NCI-H2081 (cell line): Measurements from ENCODE around the gene CAPN10.

ENCODE experiments used
- DNase-seq, 2 experiments: peaks; one replicate each; lab custom pipeline; 2025; lab: John Stamatoyannopoulos, UW

Gene CAPN10

GRCh38 chr2:240637116-240637900 is 50.8 kb downstream of the CAPN10 start:
- no peak for DNase-seq

- no peak for DNase-seq
Measured at GRCh38 chr2:240637901-240638345, 51.4 kb downstream of the CAPN10 start.

GRCh38 chr2:240638512-240639160 is 52.1 kb downstream of the CAPN10 start:
- DNase-seq, result no peak

GRCh38 chr2:240639566-240639965 is 53.0 kb downstream of the CAPN10 start:
- no peak for DNase-seq

GRCh38 chr2:240640939-240641338 is 54.4 kb downstream of the CAPN10 start:
- no peak for DNase-seq

- no peak for DNase-seq
Measured at GRCh38 chr2:240642061-240642805, 55.7 kb downstream of the CAPN10 start.

GRCh38 chr2:240642806-240643092 is 56.2 kb downstream of the CAPN10 start:
- DNase-seq, result no peak

GRCh38 chr2:240643093-240643810 is 56.7 kb downstream of the CAPN10 start:
- no peak for DNase-seq

GRCh38 chr2:240643811-240644150 is 57.2 kb downstream of the CAPN10 start:
- DNase-seq, result no peak

- DNase-seq, result no peak
Measured at GRCh38 chr2:240644171-240644651, 57.7 kb downstream of the CAPN10 start.

- DNase-seq, result no peak
Measured at GRCh38 chr2:240644859-240645301, 58.3 kb downstream of the CAPN10 start.

GRCh38 chr2:240645346-240645745 is 58.8 kb downstream of the CAPN10 start:
- no peak for DNase-seq

GRCh38 chr2:240645801-240646175 is 59.3 kb downstream of the CAPN10 start:
- no peak for DNase-seq

GRCh38 chr2:240646176-240646899 is 59.8 kb downstream of the CAPN10 start:
- DNase-seq, result no peak

- no peak for DNase-seq
Measured at GRCh38 chr2:240646900-240647502, 60.5 kb downstream of the CAPN10 start.

- DNase-seq, result no peak
Measured at GRCh38 chr2:240647503-240648154, 61.1 kb downstream of the CAPN10 start.

GRCh38 chr2:240648155-240648649 is 61.7 kb downstream of the CAPN10 start:
- DNase-seq, result no peak
